ENCODE measurements around the gene ATM.

- TF ChIP-seq REST (IDR thresholded peaks at IDR 0.05; ENCODE audit: low read depth) (no peak), TEAD4 (IDR thresholded peaks at IDR 0.05) (no peak), USF1 (IDR thresholded peaks at IDR 0.05) (no peak), YY1 (IDR thresholded peaks at IDR 0.05; ENCODE audit: low read depth) (no peak), CREB1 (IDR thresholded peaks at IDR 0.05; ENCODE audit: low read depth) (no peak), RAD21 (IDR thresholded peaks at IDR 0.05; ENCODE audit: low read depth) (no peak), MAX (IDR thresholded peaks at IDR 0.05) (no peak), TCF12 (IDR thresholded peaks at IDR 0.05; ENCODE audit: low read depth) (no peak), EGR1 (IDR thresholded peaks at IDR 0.05) (no peak)
These were observed 45.3 kb upstream of the ATM start for GRCh38 chr11:108177570-108177969.

Measured in Ishikawa (cell line).